PC-9 (cell line): ENCODE measurements around the gene MACROD2.

ENCODE experiments used
- EZH2 ChIP-seq: fragments of 200-600 bp; sonication (generic); IDR thresholded peaks from 2 replicates; pipeline ENCODE4 v1.8.0; 2017; ENCODE audit warnings: antibody characterized with exemption, low read depth
- TF ChIP-seq, protein P1 (sequence below): fragments of 200-600 bp; sonication (generic); conservative IDR thresholded peaks from 2 replicates; pipeline ENCODE4 v1.6.1; 2017; ENCODE audit warnings: mixed run types, antibody characterized with exemption, mild to moderate bottlenecking, moderate library complexity

GRCh38 chr20:14355791-14356190, 360.5 kb downstream of the MACROD2 start:
- TF ChIP-seq EZH2: no peak
- TF ChIP-seq, protein P1, sequence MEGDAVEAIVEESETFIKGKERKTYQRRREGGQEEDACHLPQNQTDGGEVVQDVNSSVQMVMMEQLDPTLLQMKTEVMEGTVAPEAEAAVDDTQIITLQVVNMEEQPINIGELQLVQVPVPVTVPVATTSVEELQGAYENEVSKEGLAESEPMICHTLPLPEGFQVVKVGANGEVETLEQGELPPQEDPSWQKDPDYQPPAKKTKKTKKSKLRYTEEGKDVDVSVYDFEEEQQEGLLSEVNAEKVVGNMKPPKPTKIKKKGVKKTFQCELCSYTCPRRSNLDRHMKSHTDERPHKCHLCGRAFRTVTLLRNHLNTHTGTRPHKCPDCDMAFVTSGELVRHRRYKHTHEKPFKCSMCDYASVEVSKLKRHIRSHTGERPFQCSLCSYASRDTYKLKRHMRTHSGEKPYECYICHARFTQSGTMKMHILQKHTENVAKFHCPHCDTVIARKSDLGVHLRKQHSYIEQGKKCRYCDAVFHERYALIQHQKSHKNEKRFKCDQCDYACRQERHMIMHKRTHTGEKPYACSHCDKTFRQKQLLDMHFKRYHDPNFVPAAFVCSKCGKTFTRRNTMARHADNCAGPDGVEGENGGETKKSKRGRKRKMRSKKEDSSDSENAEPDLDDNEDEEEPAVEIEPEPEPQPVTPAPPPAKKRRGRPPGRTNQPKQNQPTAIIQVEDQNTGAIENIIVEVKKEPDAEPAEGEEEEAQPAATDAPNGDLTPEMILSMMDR: no peak
